NOMO-1 treated with DMSO at 0.1 percent for 48 hours (cell line): ENCODE data around the gene HNRNPDL.
"Not testable (repeated sequence)": the region's sequence is repeated elsewhere in the genome, so short reads cannot be mapped to it uniquely, and the experiment has no call there.

Experiments
- DNase-seq: peaks from one replicate; lab custom pipeline; 2025; ENCODE audit not compliant: unreplicated experiment; lab: John Stamatoyannopoulos, UW

HNRNPDL gene

DNA sequence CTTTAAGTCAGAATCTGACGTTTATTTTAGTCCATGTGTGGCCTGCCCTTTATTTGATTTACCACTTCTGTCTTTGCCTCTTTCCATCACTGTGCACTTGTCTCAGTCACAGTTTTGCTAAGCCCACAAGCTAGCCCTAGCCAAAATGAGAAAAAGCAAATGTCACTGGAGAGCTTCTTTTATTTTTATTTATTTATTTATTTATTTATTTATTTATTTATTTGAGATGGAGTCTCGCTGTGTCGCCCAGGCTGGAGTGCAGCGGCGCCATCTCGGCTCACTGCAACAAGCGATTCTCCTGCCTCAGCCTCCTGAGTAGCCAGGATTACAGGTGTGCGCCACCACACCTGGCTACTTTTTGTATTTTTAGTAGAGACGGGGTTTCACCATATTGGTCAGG is 40.2 kb downstream of the HNRNPDL start:
- not testable (repeated sequence) for DNase-seq

DNA sequence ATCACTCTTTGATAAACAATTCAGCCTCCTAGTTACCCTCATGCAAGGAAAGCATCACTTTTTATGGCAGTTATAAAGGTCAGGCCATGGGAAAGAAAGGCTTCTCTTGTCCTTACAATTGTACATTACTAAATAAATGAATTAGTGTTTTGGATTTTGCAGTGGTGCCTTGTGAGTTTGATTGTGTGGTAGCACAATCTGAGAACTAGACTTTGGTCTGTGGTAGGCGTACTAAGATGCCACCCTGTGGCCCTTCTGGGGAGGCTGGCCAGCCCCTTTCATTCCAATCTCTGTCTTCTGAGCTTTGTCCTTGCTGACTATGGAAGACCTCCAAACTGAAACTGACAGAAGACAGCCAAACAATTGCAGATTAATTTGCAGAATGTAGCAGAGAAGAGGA is 41.9 kb downstream of the HNRNPDL start:
- no peak for DNase-seq

DNA sequence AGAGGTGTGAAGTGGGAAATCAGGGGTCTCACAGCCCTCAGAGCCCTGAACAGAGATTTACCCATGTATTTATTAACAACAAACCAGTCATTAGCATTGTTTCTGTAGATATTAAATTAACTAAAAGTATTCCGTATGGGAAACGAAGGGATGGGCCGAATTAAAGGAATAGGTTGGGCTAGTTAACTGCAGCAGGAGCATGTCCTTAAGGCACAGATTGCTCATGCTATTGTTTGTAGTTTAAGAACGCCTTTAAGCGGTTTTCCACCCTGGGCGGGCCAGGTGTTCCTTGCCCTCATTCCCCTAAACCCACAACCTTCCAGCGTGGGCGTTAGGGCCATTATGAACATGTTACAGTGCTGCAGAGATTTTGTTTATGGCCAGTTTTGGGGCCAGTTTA is 44.0 kb downstream of the HNRNPDL start:
- DNase-seq, result not testable (repeated sequence)

DNA sequence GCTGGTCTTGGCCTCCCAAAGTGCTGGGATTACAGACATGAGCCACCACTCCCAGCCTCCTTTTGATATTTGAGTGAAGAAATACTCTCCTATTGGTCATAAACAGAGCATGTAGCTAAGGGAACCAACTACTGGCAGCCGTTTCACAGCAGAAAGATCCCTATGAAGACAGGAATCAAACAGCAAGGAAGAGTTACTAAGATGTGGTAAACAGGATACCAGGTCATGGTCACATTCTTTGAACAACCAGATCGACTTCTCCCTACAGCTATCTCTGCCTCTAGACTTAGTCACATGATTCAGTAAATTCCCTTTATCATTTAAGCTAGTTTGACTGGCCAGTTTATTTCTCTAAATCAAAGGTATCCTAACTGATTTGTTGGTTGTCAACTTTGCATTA is 47.5 kb downstream of the HNRNPDL start:
- DNase-seq, result no peak

DNA sequence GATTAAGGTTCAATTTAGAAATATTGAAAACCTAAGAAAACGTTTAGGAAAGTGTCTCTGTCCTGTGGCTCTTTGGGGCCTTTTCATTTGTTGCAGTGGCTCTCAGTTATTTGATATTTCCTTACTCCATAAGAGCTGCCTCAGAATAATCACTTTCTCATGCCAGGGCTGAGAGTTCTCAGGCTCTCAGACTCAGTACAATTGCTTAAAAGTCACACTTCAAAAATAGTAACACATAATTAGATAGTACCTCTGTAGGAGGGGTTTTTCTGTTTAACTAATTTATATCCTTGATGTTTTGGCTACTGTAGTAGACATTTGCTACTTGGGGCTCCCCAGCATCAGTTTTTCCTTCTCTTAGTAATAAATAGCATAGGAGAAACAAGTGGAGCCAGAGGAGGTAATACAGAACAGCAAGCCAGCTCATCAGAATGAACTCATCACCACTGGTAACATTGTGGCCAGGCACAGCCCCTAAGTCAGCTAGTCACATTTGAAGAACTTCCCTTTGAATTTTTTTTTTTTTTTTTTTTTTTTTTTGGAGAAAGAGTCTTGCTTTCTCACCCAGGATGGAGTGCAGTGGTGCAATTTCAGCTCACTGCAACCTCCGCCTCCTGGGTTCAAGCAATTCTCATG is 48.5 kb downstream of the HNRNPDL start:
- no peak for DNase-seq

DNA sequence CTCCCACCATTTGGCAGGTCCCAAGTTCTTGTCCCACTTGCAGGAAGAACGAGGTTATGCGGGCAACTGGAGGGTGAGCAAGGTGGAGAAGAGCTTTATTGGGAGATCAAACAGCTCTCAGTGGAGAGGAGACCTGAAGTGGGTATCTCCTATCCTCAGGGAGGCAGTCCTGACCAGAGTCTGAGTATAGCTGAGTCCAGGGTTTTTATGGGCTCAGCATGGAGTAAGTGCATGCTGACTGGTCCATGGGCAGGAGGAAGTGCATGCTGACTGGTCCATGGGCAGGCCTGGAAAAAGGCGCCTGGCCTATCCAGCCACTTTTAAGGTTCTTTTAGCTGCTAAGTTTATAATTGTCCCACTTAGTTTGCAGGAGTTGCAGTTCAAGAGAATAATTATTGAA is 49.0 kb downstream of the HNRNPDL start:
- no peak for DNase-seq

DNA sequence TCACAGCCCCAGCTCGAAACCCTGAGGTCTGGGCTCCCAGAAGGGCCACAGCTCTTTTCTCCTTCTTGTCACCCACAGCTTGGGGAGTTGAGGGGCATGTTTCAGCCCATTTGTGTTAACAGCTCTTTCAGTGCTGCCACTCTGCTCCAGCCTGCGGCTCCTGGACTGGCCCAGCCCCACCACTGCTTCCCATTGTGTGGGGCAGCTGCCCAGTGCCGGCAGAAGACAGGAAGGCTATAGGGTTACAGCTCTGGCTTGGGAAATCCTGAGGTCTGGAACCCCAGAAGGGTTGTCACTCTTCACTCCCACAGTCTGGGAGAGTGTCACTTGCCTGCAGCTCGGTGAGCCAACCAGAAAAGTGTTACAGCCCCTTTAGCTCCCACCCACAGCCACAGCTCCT is 49.4 kb downstream of the HNRNPDL start:
- no peak for DNase-seq

DNA sequence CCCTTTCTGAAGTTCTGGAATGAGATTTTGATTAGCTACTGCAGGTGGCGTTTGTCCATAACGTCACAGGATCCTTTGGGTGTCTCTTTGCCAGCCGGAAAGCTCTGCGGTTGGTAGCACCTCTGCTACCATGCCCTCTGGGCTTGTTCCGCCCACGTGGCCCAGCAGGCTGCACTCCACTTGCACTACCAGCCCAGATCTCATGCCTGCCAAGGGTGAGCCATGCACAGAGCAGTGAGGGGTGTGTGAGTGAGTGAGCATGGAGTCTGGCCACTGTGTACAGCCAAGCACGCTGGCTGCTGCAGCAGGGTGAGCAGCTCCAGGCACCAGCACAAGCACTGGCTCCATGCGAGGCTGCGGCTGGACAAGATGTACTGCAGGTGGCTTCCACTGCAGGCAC is 49.9 kb downstream of the HNRNPDL start:
- DNase-seq, result no peak

DNA sequence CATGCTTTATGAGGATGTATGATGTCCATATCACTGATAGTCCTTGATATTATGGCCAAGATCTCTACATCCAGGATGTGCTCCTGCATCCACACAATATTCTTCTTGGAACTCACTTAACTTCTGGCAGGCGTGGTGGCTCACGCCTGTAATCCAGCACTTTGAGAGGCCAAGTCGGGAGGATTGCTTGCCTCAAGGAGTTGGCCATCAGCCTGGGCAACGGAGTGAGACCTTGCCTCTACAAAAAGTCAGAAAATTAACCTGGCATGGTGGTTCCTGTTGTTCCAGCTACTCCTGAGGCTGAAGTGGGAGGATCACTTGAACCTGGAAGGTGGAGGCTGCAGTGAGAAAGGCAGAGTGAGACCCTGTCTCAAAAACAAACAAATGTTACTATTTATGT is 54.2 kb downstream of the HNRNPDL start:
- DNase-seq, result no peak

DNA sequence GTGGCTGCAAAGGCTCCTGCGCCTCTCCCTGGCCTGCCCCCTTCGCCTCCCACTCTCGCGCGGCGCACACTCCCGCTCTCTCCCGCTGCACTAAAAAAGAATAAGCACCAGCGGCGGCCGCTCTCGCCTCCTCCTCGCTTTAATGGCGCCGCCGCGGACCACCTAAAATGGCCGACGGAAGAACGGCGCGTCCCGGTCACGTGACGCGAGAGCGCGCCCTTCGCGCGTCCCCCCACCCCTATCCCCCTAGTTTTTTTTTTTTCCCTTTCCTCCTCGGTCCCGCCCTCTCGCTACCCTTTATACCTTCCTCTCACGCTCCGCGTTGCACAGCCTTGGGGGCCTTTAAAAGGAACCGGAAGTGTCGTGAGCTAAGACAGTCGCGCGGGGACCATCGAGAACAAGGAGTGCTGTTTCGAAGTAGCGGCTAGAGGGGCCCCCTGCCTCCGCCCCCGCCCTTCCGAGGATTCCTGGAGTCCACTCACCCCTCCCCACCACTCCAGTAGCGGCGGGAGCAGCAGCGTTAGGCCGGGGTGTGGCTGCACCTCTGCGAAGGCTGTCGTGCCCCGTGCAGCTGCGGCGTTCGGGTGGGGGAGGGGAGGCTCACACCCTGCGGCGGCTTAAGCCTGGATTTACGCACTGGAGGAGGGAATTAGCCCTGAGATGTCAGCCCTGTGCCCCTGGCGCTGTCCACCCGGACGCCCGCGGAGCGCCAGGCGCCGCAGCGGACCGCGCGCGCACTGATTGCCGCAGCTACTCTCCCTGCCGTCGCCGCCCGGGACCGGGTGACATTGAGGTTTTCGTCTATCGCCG is 56.2 kb downstream of the HNRNPDL start, which contains the start of gene HNRNPD:
Gene HNRNPD, minus strand, starts transcription at position 176 of the 810 bp plus-strand sequence. CDS start 313 bp downstream, outside the sequence.
- DNase-seq, result peak; percentile 100

DNA sequence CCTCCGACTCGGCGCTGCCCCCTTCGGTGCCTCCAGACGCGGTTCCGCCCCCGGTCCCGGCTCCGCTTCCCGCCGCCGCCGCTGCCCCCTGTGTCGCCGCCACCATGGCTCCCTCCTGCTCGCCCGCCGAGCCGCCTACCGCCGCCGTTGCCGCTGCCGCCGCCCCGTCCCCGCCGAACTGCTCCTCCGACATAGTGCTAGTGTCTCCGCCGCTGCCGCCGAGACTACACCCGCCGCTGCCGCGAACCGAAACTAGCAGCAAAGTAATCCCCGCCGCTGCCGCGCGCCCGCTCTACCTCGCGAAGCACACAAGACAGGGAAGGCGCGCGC is 56.8 kb downstream of the HNRNPDL start:
- DNase-seq, result no peak
